GM12801 (cell line): ENCODE results near the gene GKAP1.

ENCODE experiments used
- CTCF ChIP-seq: IDR thresholded peaks from one replicate; pipeline ENCODE4 v1.5.1; 2011; ENCODE audit warnings: control low read depth; ENCODE audit not compliant: insufficient read length; ENCODE audit errors: extremely low read depth

GKAP1 gene

GRCh38 chr9:83706676-83707517, 110.7 kb downstream of the GKAP1 start:
- TF ChIP-seq CTCF: no peak

- TF ChIP-seq CTCF: no peak
Measured at GRCh38 chr9:83701769-83702168, 115.8 kb downstream of the GKAP1 start.

- TF ChIP-seq CTCF: no peak
Measured at GRCh38 chr9:83701286-83701685, 116.3 kb downstream of the GKAP1 start.

- no peak for TF ChIP-seq CTCF
Measured at GRCh38 chr9:83699615-83700014, 118.0 kb downstream of the GKAP1 start.

GRCh38 chr9:83698976-83699585, 118.5 kb downstream of the GKAP1 start:
- no peak for TF ChIP-seq CTCF

- TF ChIP-seq CTCF: no peak
Measured at GRCh38 chr9:83691492-83691891, 126.1 kb downstream of the GKAP1 start.
